Spinal cord (tissue), 10 donors: ENCODE measurements around the gene RILP. TPM values are rescaled to one million over a fixed set of nuclear protein-coding genes. Genes with fewer than 3 reads are reported as not detected.

ENCODE experiments used
- DNase-seq, 6 donors: peaks; one replicate each; pipeline versions ENCODE4 v3.0.0 to v3.0.0-alpha.2; 2013 to 2015; ENCODE audit warnings: low spot score in 6 of 6, low read depth in 4 of 6
- H3K27ac ChIP-seq: one replicate; pipeline ENCODE4 v1.5.1; 2013; ENCODE audit warnings: low read depth, low read length, control low read depth
- H3K27me3 ChIP-seq: one replicate; pipeline ENCODE4 v1.6.1; 2013; ENCODE audit warnings: low read length; ENCODE audit not compliant: control insufficient read depth, insufficient read depth
- H3K36me3 ChIP-seq: one replicate; pipeline ENCODE4 v1.6.1; 2013; ENCODE audit warnings: low read length; ENCODE audit not compliant: control insufficient read depth, insufficient read depth
- H3K4me1 ChIP-seq: one replicate; pipeline ENCODE4 v1.6.1; 2013; ENCODE audit warnings: low read length; ENCODE audit not compliant: control insufficient read depth, insufficient read depth
- H3K4me3 ChIP-seq: one replicate; pipeline ENCODE4 v1.5.1; 2013; ENCODE audit warnings: low read depth, low read length, control low read depth
- H3K9me3 ChIP-seq: one replicate; pipeline ENCODE4 v1.6.1; 2013; ENCODE audit warnings: low read length; ENCODE audit not compliant: control insufficient read depth, insufficient read depth
- WGBS: methylation state at CpG from one replicate; pipeline ENCODE4 v1.1.5; 2013; ENCODE audit warnings: missing lambda C conversion rate; ENCODE audit not compliant: insufficient coverage; 5-methylcytosine and 5-hydroxymethylcytosine counted together
- polyA plus RNA-seq, 2 donors: library from polyadenylated mRNA; unstranded; fragments of 120-200 nt; gene quantifications; one replicate each; pipeline ENCODE4 v1.2.1, GENCODE V29; 2013; ENCODE audit not compliant: insufficient read length in 2 of 2
- total RNA-seq, 2 donors: library from RNA; depleted of rRNA in 1 of 2; stranded (reverse); fragments of 120-200 nt in 1 of 2; fragments of >200 nt in 1 of 2; gene quantifications; one replicate each; pipeline versions ENCODE4 v1.2.3 to v1.2.4, GENCODE V29; 2013 to 2014
- donor health status: healthy.

RILP gene
- total and polyA plus RNA-seq, 4 donors = 6.9 to 14.7 (median 8.7) TPM

GRCh38 chr17:1641065-1641403 is 8.6 kb downstream of the RILP start:
- 63% methylated on average over 6 of the region's 12 CpGs for WGBS
- no peak overlapping the region for H3K4me3 ChIP-seq
- H3K9me3 ChIP-seq = no peaks in the 10 kb centered on the region
- H3K4me1 ChIP-seq = peaks cover 53% of the 10 kb centered on the region
- no peak for DNase-seq
- no peak overlapping the region for H3K27ac ChIP-seq
- H3K36me3 ChIP-seq = peaks cover 38% of the 10 kb centered on the region
- peaks cover 3% of the 10 kb centered on the region for H3K27me3 ChIP-seq

GRCh38 chr17:1640329-1641064 is 9.2 kb downstream of the RILP start:
- peaks cover 3% of the 10 kb centered on the region for H3K27me3 ChIP-seq
- WGBS = 57% methylated on average over 21 of the region's 23 CpGs
- no peaks in the 10 kb centered on the region for H3K9me3 ChIP-seq
- DNase-seq = peak in 1 of 6 donors; percentile 49
- H3K27ac ChIP-seq = no peak overlapping the region
- no peak overlapping the region for H3K4me3 ChIP-seq
- H3K36me3 ChIP-seq = peaks cover 33% of the 10 kb centered on the region
- peaks cover 47% of the 10 kb centered on the region for H3K4me1 ChIP-seq

GRCh38 chr17:1639549-1640180 is 10.0 kb downstream of the RILP start:
- peak in 1 of 6 donors; percentile 68 for DNase-seq
- Histone ChIP-seq H3K27me3 (peaks cover 2% of the 10 kb centered on the region), H3K36me3 (peaks cover 33% of the 10 kb centered on the region), H3K4me1 (peaks cover 41% of the 10 kb centered on the region), H3K4me3 (no peak overlapping the region), H3K27ac (no peak overlapping the region), H3K9me3 (no peaks in the 10 kb centered on the region)
- 68% methylated on average over 11 of the region's 11 CpGs for WGBS

GRCh38 chr17:1638624-1639300 is 10.9 kb downstream of the RILP start:
- WGBS = 72% methylated on average over 15 of the region's 19 CpGs
- no peak for DNase-seq
- no peak overlapping the region for H3K27ac ChIP-seq
- no peaks in the 10 kb centered on the region for H3K27me3 ChIP-seq
- no peaks in the 10 kb centered on the region for H3K9me3 ChIP-seq
- H3K4me3 ChIP-seq = no peak overlapping the region
- peaks cover 36% of the 10 kb centered on the region for H3K36me3 ChIP-seq
- H3K4me1 ChIP-seq = peaks cover 32% of the 10 kb centered on the region

- peaks cover 31% of the 10 kb centered on the region for H3K4me1 ChIP-seq
- H3K27me3 ChIP-seq = no peaks in the 10 kb centered on the region
- no peaks in the 10 kb centered on the region for H3K9me3 ChIP-seq
- no peak for DNase-seq
- WGBS = 34% methylated on average over 17 of the region's 17 CpGs
- no peak overlapping the region for H3K27ac ChIP-seq
- no peak overlapping the region for H3K4me3 ChIP-seq
- H3K36me3 ChIP-seq = peaks cover 36% of the 10 kb centered on the region
These were observed 11.5 kb downstream of the RILP start for GRCh38 chr17:1638171-1638590.

GRCh38 chr17:1636732-1637285 is 12.9 kb downstream of the RILP start:
- H3K4me1 ChIP-seq = peaks cover 28% of the 10 kb centered on the region
- 90% methylated on average over 15 of the region's 15 CpGs for WGBS
- H3K9me3 ChIP-seq = no peaks in the 10 kb centered on the region
- no peak for DNase-seq
- peaks cover 36% of the 10 kb centered on the region for H3K36me3 ChIP-seq
- no peak overlapping the region for H3K4me3 ChIP-seq
- no peaks in the 10 kb centered on the region for H3K27me3 ChIP-seq
- H3K27ac ChIP-seq = no peak overlapping the region

GRCh38 chr17:1635675-1636465 is 13.8 kb downstream of the RILP start:
- peaks cover 36% of the 10 kb centered on the region for H3K36me3 ChIP-seq
- WGBS = 87% methylated on average over 10 of the region's 10 CpGs

GRCh38 chr17:1634841-1635650 is 14.6 kb downstream of the RILP start:
- Histone ChIP-seq H3K9me3 (no peaks in the 10 kb centered on the region), H3K4me3 (no peak overlapping the region), H3K27ac (no peak overlapping the region), H3K36me3 (peaks cover 28% of the 10 kb centered on the region), H3K27me3 (no peaks in the 10 kb centered on the region), H3K4me1 (peaks cover 22% of the 10 kb centered on the region)
- 92% methylated on average over 45 of the region's 45 CpGs for WGBS
- DNase-seq = no peak

More at GRCh38 chr17:1635675-1636465, 13.8 kb downstream of the RILP start:
- Histone ChIP-seq H3K9me3 (no peaks in the 10 kb centered on the region), H3K4me3 (no peak overlapping the region), H3K27me3 (no peaks in the 10 kb centered on the region), H3K27ac (no peak overlapping the region), H3K4me1 (peaks cover 27% of the 10 kb centered on the region)
- DNase-seq = no peak
